BLaER1 (cell line): ENCODE data around the gene FKBP15.
"Not testable (repeated sequence)": the region's sequence is repeated elsewhere in the genome, so short reads cannot be mapped to it uniquely, and the experiment has no call there.

Experiments used
- H3K27ac ChIP-seq: shearing (Covaris generic); formaldehyde crosslinking; 2 replicates; pipeline ENCODE4 v1.8.1; 2022
- H3K27me3 ChIP-seq: shearing (Covaris generic); formaldehyde crosslinking; 2 replicates; pipeline ENCODE4 v1.8.1; 2022
- H3K36me3 ChIP-seq: shearing (Covaris generic); formaldehyde crosslinking; 2 replicates; pipeline ENCODE4 v1.8.1; 2022
- H3K4me1 ChIP-seq: shearing (Covaris generic); formaldehyde crosslinking; 2 replicates; pipeline ENCODE4 v1.8.1; 2022
- H3K4me2 ChIP-seq: shearing (Covaris generic); formaldehyde crosslinking; 2 replicates; pipeline ENCODE4 v1.8.1; 2022
- H3K4me3 ChIP-seq: shearing (Covaris generic); formaldehyde crosslinking; 2 replicates; pipeline ENCODE4 v1.8.1; 2022
- H3K9ac ChIP-seq: shearing (Covaris generic); formaldehyde crosslinking; 2 replicates; pipeline ENCODE4 v1.8.1; 2022
- H3K9me3 ChIP-seq: shearing (Covaris generic); formaldehyde crosslinking; 2 replicates; pipeline ENCODE4 v1.8.1; 2022
- H4K20me1 ChIP-seq: shearing (Covaris generic); formaldehyde crosslinking; 2 replicates; pipeline ENCODE4 v1.8.1; 2022
- Cebpa-rat ChIP-seq: shearing (Covaris generic); IDR thresholded peaks from 2 replicates; pipeline ENCODE4 v1.8.1; 2022

The FKBP15 gene

DNA sequence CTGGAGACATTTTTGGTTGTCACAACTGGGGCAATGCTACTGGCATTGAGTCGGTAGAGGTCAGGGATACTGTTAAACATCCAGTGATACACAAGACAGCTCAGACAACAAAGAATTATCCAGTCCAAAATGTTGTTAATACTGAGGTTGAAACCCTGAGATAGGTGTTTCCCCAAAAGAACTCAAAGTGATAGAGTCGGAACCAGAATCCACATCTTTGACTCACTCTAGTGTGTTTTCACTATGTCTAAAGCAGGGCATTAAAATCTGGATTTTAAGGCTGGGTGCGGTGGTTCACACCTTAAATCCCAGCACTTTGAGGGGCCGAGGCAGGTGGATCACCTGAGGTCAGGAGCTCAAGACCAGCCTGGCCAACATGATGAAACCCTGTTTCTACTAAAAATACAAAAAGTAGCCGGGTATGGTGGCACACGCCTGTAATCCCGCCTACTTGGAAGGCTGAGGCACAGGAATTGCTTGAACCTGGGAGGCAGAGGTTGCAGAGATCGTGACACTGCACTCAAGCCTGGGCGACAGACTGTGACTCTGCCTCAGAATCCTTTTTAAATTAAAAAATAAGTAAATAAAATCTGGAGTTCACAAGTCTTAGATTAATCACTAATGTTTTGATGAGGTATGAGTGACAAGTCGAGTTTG is 17.3 kb upstream of the FKBP15 start:
- H3K4me2 ChIP-seq = peak overlapping the region; percentile 61
- H3K9me3 ChIP-seq = no peaks in the 10 kb centered on the region
- H3K36me3 ChIP-seq = no peaks in the 10 kb centered on the region
- no peak overlapping the region for H3K9ac ChIP-seq
- no peak for TF ChIP-seq Cebpa-rat
- no peak overlapping the region for H3K4me3 ChIP-seq
- H4K20me1 ChIP-seq = no peaks in the 10 kb centered on the region
- no peak overlapping the region for H3K27ac ChIP-seq
- H3K27me3 ChIP-seq = no peaks in the 10 kb centered on the region
- H3K4me1 ChIP-seq = peaks cover 47% of the 10 kb centered on the region

GRCh38 chr9:113237026-113237425 is 15.9 kb upstream of the FKBP15 start:
- H3K36me3 ChIP-seq = no peaks in the 10 kb centered on the region
- H4K20me1 ChIP-seq = no peaks in the 10 kb centered on the region
- no peak overlapping the region for H3K4me3 ChIP-seq
- no peak overlapping the region for H3K9ac ChIP-seq
- TF ChIP-seq Cebpa-rat = no peak
- H3K27ac ChIP-seq = no peak overlapping the region
- H3K27me3 ChIP-seq = no peaks in the 10 kb centered on the region
- H3K4me1 ChIP-seq = peaks cover 47% of the 10 kb centered on the region
- H3K4me2 ChIP-seq = no peak overlapping the region
- no peaks in the 10 kb centered on the region for H3K9me3 ChIP-seq

DNA sequence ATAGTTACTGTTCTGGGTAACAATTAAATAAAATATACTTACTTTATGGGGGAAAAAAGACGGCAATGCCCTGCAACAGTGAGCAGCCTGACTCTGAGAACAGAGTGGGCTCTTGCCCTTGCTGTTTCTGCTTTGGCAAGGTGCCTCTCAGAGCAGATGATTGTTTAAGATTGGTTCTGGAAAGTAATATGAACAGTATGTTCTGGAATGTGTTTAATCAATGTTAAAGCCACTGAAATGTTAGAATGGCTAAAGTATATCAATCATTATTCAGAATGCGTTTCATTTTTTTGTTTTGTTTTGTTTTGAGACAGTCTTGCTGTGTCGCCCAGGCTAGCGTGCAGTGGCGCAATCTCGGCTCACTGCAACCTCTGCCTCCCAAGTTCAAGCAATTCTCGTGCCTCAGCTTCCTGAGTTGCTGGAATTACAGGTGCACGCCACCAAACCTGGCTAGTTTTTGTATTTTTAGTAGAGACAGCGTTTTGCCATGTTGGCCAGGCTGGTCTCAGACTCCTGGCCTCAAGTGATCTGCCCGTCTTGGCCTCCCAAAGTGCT is 14.7 kb upstream of the FKBP15 start:
- not testable (repeated sequence) for H3K4me2 ChIP-seq, H3K4me3 ChIP-seq, H3K36me3 ChIP-seq, H3K27me3 ChIP-seq, H4K20me1 ChIP-seq, H3K9me3 ChIP-seq, H3K27ac ChIP-seq, H3K9ac ChIP-seq
- peaks cover 50% of the 10 kb centered on the region for H3K4me1 ChIP-seq

DNA sequence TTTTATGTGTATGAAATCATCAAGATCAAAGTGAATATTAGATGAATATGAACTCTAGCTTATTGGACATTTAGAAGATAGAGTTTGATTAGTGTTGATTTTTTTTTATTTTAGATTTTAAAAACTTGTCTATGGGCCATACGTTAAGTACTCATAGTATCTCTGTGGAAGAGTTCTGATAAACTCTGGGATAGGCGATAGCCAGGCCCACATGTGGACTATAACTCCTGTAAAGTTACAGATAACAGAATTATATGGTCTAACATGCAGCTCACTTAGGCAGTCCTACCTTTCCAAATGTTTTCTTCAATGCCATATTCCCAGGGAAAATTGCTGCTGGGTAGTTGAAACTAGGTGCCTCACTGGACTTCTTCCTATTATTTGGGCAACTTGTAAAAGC is 10.6 kb upstream of the FKBP15 start:
- Histone ChIP-seq H3K36me3 (peaks cover 17% of the 10 kb centered on the region), H3K4me3 (no peak overlapping the region), H3K9ac (no peak overlapping the region), H3K27me3 (no peaks in the 10 kb centered on the region), H3K27ac (peak overlapping the region; percentile 37; the same call in 1 of the 2 replicates), H4K20me1 (no peaks in the 10 kb centered on the region), H3K4me2 (peak overlapping the region; percentile 62), H3K9me3 (no peaks in the 10 kb centered on the region), H3K4me1 (peaks cover 33% of the 10 kb centered on the region)
- TF ChIP-seq Cebpa-rat = no peak

DNA sequence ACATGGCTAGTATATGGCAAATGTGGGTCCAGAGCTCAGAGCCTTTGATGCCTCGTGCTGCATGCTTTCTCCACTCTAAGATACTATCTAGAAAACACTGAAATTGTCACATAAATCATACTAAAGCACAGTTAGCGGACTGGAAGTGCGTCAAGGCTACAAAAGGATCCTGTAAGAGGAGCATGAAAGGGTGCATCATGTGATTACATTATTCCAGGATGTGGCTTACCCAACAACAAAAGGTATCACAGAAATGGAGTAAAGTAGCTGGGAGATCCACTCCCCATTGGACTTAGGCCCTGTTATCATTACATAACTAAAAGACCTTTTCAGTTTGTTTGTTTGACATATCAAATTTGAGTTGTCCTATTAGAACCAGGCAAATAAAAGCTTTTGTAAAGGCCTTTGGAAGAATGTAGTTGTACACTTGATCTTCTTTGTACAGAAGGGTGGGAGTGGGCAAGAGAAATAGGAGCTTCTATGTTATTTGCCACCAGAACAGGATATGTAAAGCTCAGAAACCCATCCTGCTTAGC is 7.1 kb upstream of the FKBP15 start:
- Histone ChIP-seq H3K27me3 (no peaks in the 10 kb centered on the region), H3K4me3 (no peak overlapping the region), H4K20me1 (no peaks in the 10 kb centered on the region), H3K9ac (no peak overlapping the region), H3K36me3 (peaks cover 28% of the 10 kb centered on the region), H3K9me3 (no peaks in the 10 kb centered on the region), H3K4me2 (no peak overlapping the region), H3K4me1 (peaks cover 25% of the 10 kb centered on the region), H3K27ac (no peak overlapping the region)
- no peak for TF ChIP-seq Cebpa-rat

DNA sequence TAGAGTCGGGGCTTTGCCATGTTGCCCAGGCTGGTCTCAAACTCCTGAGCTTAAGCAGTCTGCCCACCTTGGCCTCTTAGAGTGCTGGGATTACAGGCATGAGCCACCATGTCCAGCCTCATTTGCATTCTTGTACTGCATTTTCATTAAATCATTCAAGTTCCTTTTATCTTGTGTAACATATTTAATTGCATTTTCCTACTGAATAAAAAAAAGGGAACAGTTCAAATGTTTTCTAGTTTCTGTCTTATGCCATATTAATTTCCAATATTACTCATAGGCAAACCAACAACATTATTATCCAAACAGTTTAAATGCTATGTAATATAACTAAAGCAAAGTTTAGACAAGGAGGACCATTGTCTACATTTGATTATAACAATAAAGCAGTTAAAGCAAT is 6.4 kb upstream of the FKBP15 start:
- no peak overlapping the region for H3K9ac ChIP-seq
- no peak overlapping the region for H3K27ac ChIP-seq
- no peaks in the 10 kb centered on the region for H3K27me3 ChIP-seq
- peaks cover 28% of the 10 kb centered on the region for H3K36me3 ChIP-seq
- H3K4me3 ChIP-seq = no peak overlapping the region
- no peaks in the 10 kb centered on the region for H3K9me3 ChIP-seq
- H3K4me1 ChIP-seq = peaks cover 25% of the 10 kb centered on the region
- no peaks in the 10 kb centered on the region; the same call in 1 of the 2 replicates for H4K20me1 ChIP-seq
- no peak overlapping the region for H3K4me2 ChIP-seq
- TF ChIP-seq Cebpa-rat = no peak

- Histone ChIP-seq H4K20me1 (peaks cover 14% of the 10 kb centered on the region; the same call in 1 of the 2 replicates), H3K36me3 (peaks cover 24% of the 10 kb centered on the region), H3K9me3 (no peaks in the 10 kb centered on the region), H3K4me3 (no peak overlapping the region), H3K9ac (no peak overlapping the region), H3K27me3 (no peaks in the 10 kb centered on the region), H3K4me2 (peak overlapping the region; percentile 97; the same call in 1 of the 2 replicates), H3K27ac (no peak overlapping the region), H3K4me1 (peaks cover 38% of the 10 kb centered on the region)
- no peak for TF ChIP-seq Cebpa-rat
These were observed 2.9 kb upstream of the FKBP15 start for GRCh38 chr9:113223963-113224362.

DNA sequence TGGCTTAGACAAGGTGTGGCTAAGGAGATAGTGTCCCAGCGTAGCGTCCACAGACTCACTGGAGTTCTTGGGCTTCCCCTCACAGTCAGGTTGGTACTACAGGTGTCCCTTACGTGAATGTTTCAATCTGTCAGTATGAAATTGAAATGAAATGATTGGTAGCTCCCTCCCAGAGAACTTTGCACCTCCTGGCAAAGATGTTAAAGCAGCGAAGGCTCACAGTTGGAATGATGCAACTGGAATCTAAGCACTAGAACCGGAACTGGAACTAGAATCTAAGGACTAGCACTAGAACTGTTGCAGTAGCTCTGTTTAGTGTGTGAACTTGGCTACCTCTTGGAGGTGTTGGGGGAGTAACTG is 1.4 kb upstream of the FKBP15 start:
- no peak for TF ChIP-seq Cebpa-rat
- peaks cover 24% of the 10 kb centered on the region; the same call in 1 of the 2 replicates for H4K20me1 ChIP-seq
- peak overlapping the region; percentile 85 for H3K9ac ChIP-seq
- peak overlapping the region; percentile 97 for H3K4me2 ChIP-seq
- H3K36me3 ChIP-seq = peaks cover 20% of the 10 kb centered on the region
- H3K9me3 ChIP-seq = no peaks in the 10 kb centered on the region
- H3K4me3 ChIP-seq = peak overlapping the region; percentile 93
- H3K4me1 ChIP-seq = peaks cover 45% of the 10 kb centered on the region
- no peaks in the 10 kb centered on the region for H3K27me3 ChIP-seq
- H3K27ac ChIP-seq = no peak overlapping the region

- Histone ChIP-seq H3K9me3 (no peaks in the 10 kb centered on the region), H3K27me3 (no peaks in the 10 kb centered on the region), H3K4me3 (peak overlapping the region; percentile 93), H4K20me1 (peaks cover 29% of the 10 kb centered on the region; the same call in 1 of the 2 replicates), H3K36me3 (peaks cover 20% of the 10 kb centered on the region), H3K27ac (peak overlapping the region; percentile 59), H3K4me1 (peaks cover 45% of the 10 kb centered on the region), H3K4me2 (peak overlapping the region; percentile 97), H3K9ac (peak overlapping the region; percentile 85)
- no peak for TF ChIP-seq Cebpa-rat
These were observed 864 bp upstream of the FKBP15 start for GRCh38 chr9:113221800-113222481.

- Histone ChIP-seq H3K4me1 (peaks cover 45% of the 10 kb centered on the region), H3K4me3 (peak overlapping the region; percentile 93), H3K27me3 (no peaks in the 10 kb centered on the region), H3K36me3 (peaks cover 23% of the 10 kb centered on the region), H3K4me2 (peak overlapping the region; percentile 96), H4K20me1 (peaks cover 33% of the 10 kb centered on the region; the same call in 1 of the 2 replicates), H3K27ac (peak overlapping the region; percentile 77), H3K9ac (peak overlapping the region; percentile 82), H3K9me3 (no peaks in the 10 kb centered on the region)
- no peak for TF ChIP-seq Cebpa-rat
These were observed 542 bp downstream of the FKBP15 start for GRCh38 chr9:113220467-113221002.
